Fibroblast of villous mesenchyme (primary cell): ENCODE results near the gene RCCD1. TPM values are rescaled to one million over a fixed set of nuclear protein-coding genes. Genes with fewer than 3 reads are reported as not detected.
A peak's percentile ranks its signal among the peaks of the same experiment; 100 is the strongest.

ENCODE experiments used
- DNase-seq: peaks from one replicate; pipeline ENCODE4 v3.0.0-alpha.2; 2010; ENCODE audit warnings: low read depth
- H3K4me3 ChIP-seq: 2 replicates; pipeline ENCODE4 v1.5.1; 2011; ENCODE audit warnings: low read depth, mild to moderate bottlenecking, low read length
- total RNA-seq: library from RNA; depleted of rRNA; stranded (reverse); fragments of >200 nt; gene quantifications from 2 replicates; pipeline ENCODE4 v1.2.3, GENCODE V29; 2012
- TF ChIP-seq, protein P1 (sequence below): IDR thresholded peaks from 2 replicates; pipeline ENCODE4 v1.5.1; 2012; ENCODE audit warnings: low read depth, mild to moderate bottlenecking, low read length; ENCODE audit not compliant: insufficient read depth

The RCCD1 gene
- total RNA-seq, 1 donor, result 14.7 TPM

DNA sequence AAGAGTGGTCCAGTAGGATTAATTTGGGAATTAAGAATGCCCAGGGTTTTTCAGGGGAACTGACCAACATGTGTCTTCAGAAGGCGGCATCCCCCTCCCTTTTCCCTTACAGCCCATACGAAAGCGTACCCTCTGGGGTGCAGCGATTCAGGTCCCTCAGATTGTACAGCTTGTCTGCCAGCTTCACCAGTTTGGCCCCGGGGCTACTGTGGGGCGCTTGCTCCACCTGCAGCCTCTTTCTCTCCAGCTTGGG, 23.2 kb upstream of the RCCD1 start:
- H3K4me3 ChIP-seq, result peak overlapping the region; percentile 85
- TF ChIP-seq, protein P1, sequence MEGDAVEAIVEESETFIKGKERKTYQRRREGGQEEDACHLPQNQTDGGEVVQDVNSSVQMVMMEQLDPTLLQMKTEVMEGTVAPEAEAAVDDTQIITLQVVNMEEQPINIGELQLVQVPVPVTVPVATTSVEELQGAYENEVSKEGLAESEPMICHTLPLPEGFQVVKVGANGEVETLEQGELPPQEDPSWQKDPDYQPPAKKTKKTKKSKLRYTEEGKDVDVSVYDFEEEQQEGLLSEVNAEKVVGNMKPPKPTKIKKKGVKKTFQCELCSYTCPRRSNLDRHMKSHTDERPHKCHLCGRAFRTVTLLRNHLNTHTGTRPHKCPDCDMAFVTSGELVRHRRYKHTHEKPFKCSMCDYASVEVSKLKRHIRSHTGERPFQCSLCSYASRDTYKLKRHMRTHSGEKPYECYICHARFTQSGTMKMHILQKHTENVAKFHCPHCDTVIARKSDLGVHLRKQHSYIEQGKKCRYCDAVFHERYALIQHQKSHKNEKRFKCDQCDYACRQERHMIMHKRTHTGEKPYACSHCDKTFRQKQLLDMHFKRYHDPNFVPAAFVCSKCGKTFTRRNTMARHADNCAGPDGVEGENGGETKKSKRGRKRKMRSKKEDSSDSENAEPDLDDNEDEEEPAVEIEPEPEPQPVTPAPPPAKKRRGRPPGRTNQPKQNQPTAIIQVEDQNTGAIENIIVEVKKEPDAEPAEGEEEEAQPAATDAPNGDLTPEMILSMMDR, result no peak
- DNase-seq, result no peak

- TF ChIP-seq, protein P1, result peak; percentile 85
- DNase-seq, result peak; percentile 80
- H3K4me3 ChIP-seq, result peak within 1 kb of the TSS; percentile 85
These were observed 22.6 kb upstream of the RCCD1 start, which contains the start of gene HDDC3 for GRCh38 chr15:90931828-90932659. Gene HDDC3 (minus strand): TSS chr15:90932549. CDS start chr15:90932540, 9 bp downstream.

GRCh38 chr15:90932660-90932991, 22.1 kb upstream of the RCCD1 start:
- TF ChIP-seq, protein P1, result no peak
- peak overlapping the region; percentile 85 for H3K4me3 ChIP-seq
- DNase-seq, result no peak

GRCh38 chr15:90933301-90933700, 21.4 kb upstream of the RCCD1 start:
- H3K4me3 ChIP-seq, result no peak overlapping the region
- no peak for DNase-seq
- TF ChIP-seq, protein P1, result no peak

DNA sequence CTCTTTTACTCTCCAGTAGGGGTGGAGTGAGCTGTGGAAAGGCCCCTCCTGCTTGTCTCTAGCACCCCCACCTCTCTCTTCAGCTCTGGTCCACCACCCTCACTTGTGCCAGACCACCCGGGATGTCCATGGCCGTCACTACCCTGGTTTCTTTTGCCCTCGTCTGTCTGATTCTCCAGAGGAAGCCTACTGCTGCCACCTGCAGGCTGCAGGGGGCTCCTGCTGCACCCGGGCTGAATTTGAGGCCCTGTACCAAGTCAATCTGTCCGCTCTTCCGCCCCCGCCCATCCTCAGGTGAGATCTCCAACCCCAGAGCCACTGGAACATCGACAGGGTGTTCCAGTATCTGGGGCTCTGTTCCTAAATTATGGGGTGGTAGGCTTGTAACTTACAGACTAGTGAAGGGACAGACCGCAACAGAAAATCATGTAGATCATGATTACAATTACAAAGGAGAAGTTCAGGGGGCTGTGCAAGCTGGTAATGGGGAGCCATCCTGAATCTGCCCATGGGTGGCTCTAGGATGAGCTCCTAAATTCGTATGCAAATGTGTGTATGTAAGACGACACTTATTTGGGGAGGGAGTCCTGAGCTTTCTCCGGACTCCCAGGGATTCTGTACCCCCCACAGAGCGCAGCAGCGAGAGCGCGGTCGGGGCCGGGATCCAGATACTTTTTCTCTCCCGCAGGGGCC, 20.3 kb upstream of the RCCD1 start:
- TF ChIP-seq, protein P1, result peak; percentile 93
- H3K4me3 ChIP-seq, result peak overlapping the region; percentile 87
- DNase-seq, result peak; percentile 81

DNA sequence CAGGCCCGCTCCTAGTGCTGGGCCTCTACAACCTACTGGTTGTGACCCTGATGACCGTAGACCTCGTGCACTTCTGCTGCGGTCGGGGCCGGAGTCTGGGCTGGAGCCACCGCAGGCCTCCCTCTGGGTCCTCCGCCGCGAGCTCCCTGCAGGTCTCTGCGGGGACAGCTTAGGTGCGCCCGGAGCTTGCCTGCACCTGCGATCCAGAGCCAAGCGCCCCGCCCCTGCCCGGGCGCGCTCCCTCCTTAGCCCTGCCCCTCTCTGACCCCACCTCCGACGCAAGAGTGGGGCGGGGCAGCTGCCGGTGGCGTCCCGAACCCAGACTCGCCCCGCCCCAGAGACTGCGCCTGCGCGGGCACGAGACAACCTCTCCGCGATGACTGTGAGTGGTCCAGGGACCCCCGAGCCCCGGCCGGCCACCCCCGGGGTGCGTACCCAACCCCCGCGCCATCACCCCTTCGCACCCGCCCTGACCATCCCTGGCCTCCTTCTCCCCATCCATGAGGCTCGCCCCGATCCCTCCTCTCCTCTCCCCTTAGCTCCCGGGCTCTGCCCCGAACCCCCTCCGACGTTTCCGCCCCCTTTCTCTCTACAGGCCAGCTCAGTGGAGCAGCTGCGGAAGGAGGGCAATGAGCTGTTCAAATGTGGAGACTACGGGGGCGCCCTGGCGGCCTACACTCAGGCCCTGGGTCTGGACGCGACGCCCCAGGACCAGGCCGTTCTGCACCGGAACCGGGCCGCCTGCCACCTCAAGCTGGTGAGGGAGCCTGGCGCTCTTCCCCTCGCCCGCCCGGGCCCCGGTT, 19.5 kb upstream of the RCCD1 start, which contains the start of gene UNC45A:
TSS of gene UNC45A (plus strand) at position 337 of the 803 bp plus-strand sequence. CDS start at position 377, 40 bp downstream.
- TF ChIP-seq, protein P1, result no peak
- peak within 1 kb of the TSS; percentile 87 for H3K4me3 ChIP-seq
- DNase-seq, result peak; percentile 84
